Osteoblast (primary cell): Measurements from ENCODE around the gene CXCR3. TPM values are rescaled to one million over a fixed set of nuclear protein-coding genes. Genes with fewer than 3 reads are reported as not detected.
A peak's percentile ranks its signal among the peaks of the same experiment; 100 is the strongest.
"Not testable (repeated sequence)": the region's sequence is repeated elsewhere in the genome, so short reads cannot be mapped to it uniquely, and the experiment has no call there.

Experiments
- DNase-seq: peaks from one replicate; pipeline ENCODE4 v3.0.0; 2011; ENCODE audit warnings: low spot score, mixed read lengths; ENCODE audit not compliant: insufficient read length; ENCODE audit errors: missing footprints
- H2AFZ ChIP-seq: 2 replicates; pipeline ENCODE4 v1.6.0; 2011; ENCODE audit warnings: mild to moderate bottlenecking, low read length
- H3K27ac ChIP-seq: 2 replicates; pipeline ENCODE4 v1.5.1; 2011; ENCODE audit warnings: mild to moderate bottlenecking, low read depth, low read length, moderate library complexity
- H3K27me3 ChIP-seq: 2 replicates; pipeline ENCODE4 v1.6.0; 2012; ENCODE audit warnings: mild to moderate bottlenecking, control low read depth, inconsistent platforms, low read length, moderate library complexity; ENCODE audit not compliant: insufficient read depth
- H3K36me3 ChIP-seq: 2 replicates; pipeline ENCODE4 v1.5.1; 2011; ENCODE audit warnings: mild to moderate bottlenecking, low read length, control low read depth, moderate library complexity; ENCODE audit not compliant: insufficient read depth
- H3K4me1 ChIP-seq: 2 replicates; pipeline ENCODE4 v1.5.1; 2011; ENCODE audit warnings: mild to moderate bottlenecking, low read length, control low read depth, moderate library complexity; ENCODE audit not compliant: insufficient read depth
- H3K4me2 ChIP-seq: 2 replicates; pipeline ENCODE4 v1.6.0; 2011; ENCODE audit warnings: mild to moderate bottlenecking, low read length; ENCODE audit not compliant: insufficient read depth
- H3K4me3 ChIP-seq: fragments of 200-600 bp; sonication (generic); 3 replicates; pipeline ENCODE4 v1.5.1; 2012; ENCODE audit warnings: mild to moderate bottlenecking, low read length, inconsistent platforms; ENCODE audit not compliant: insufficient read depth
- H3K79me2 ChIP-seq: 2 replicates; pipeline ENCODE4 v1.6.0; 2012; ENCODE audit warnings: mild to moderate bottlenecking, low read length, control low read depth, inconsistent platforms; ENCODE audit not compliant: insufficient read depth
- H3K9me3 ChIP-seq: 2 replicates; pipeline ENCODE4 v1.5.1; 2011; ENCODE audit warnings: low read depth, low read length, control low read depth
- H4K20me1 ChIP-seq: 2 replicates; pipeline ENCODE4 v1.6.0; 2012; ENCODE audit warnings: mild to moderate bottlenecking, low read length, control low read depth; ENCODE audit not compliant: insufficient read depth
- CTCF ChIP-seq: IDR thresholded peaks from 2 replicates; pipeline ENCODE4 v1.5.1; 2011; ENCODE audit warnings: mild to moderate bottlenecking, low read depth, low read length, moderate library complexity; ENCODE audit errors: extremely low read depth
- total RNA-seq: library from RNA; depleted of rRNA; stranded (reverse); fragments of >200 nt; gene quantifications from 2 replicates; pipeline ENCODE4 v1.2.3, GENCODE V29; 2012

The CXCR3 gene
- total RNA-seq, 1 donor: not detected

- no peaks in the 10 kb centered on the region for H3K4me1 ChIP-seq
- H3K9me3 ChIP-seq: no peaks in the 10 kb centered on the region
- peaks cover 23% of the 10 kb centered on the region for H3K36me3 ChIP-seq
- H3K27me3 ChIP-seq: peaks cover 5% of the 10 kb centered on the region
- peak; percentile 32 for DNase-seq
- no peaks in the 10 kb centered on the region for H3K79me2 ChIP-seq
- no peak overlapping the region for H3K4me2 ChIP-seq
- no peak overlapping the region for H3K4me3 ChIP-seq
- H2AFZ ChIP-seq: no peak overlapping the region
- peaks cover 7% of the 10 kb centered on the region for H4K20me1 ChIP-seq
- H3K27ac ChIP-seq: no peak overlapping the region
- no peak for TF ChIP-seq CTCF
Observed at GRCh38 chrX:71615954-71616353, 2.4 kb downstream of the CXCR3 start.

GRCh38 chrX:71615056-71615455, 3.3 kb downstream of the CXCR3 start:
- H2AFZ ChIP-seq: no peak overlapping the region
- H3K4me3 ChIP-seq: no peak overlapping the region
- H3K27me3 ChIP-seq: peaks cover 5% of the 10 kb centered on the region
- peaks cover 7% of the 10 kb centered on the region for H4K20me1 ChIP-seq
- DNase-seq: peak; percentile 67
- no peaks in the 10 kb centered on the region for H3K9me3 ChIP-seq
- no peak for TF ChIP-seq CTCF
- no peaks in the 10 kb centered on the region for H3K4me1 ChIP-seq
- no peak overlapping the region for H3K4me2 ChIP-seq
- H3K36me3 ChIP-seq: peaks cover 28% of the 10 kb centered on the region
- H3K79me2 ChIP-seq: no peaks in the 10 kb centered on the region
- no peak overlapping the region for H3K27ac ChIP-seq

- H3K4me2 ChIP-seq: no peak overlapping the region
- no peak overlapping the region for H3K4me3 ChIP-seq
- H3K4me1 ChIP-seq: no peaks in the 10 kb centered on the region
- no peak overlapping the region for H2AFZ ChIP-seq
- no peaks in the 10 kb centered on the region for H3K79me2 ChIP-seq
- H3K9me3 ChIP-seq: peaks cover 2% of the 10 kb centered on the region
- peaks cover 7% of the 10 kb centered on the region for H3K27me3 ChIP-seq
- peaks cover 4% of the 10 kb centered on the region for H4K20me1 ChIP-seq
- peak; percentile 42 for DNase-seq
- no peak overlapping the region for H3K27ac ChIP-seq
- H3K36me3 ChIP-seq: peaks cover 43% of the 10 kb centered on the region
- TF ChIP-seq CTCF: no peak
Observed at GRCh38 chrX:71612256-71612655, 6.1 kb downstream of the CXCR3 start.

GRCh38 chrX:71611736-71612135, 6.6 kb downstream of the CXCR3 start:
- H3K4me3 ChIP-seq, H3K4me1 ChIP-seq, H2AFZ ChIP-seq, H3K9me3 ChIP-seq, H3K79me2 ChIP-seq, H3K27ac ChIP-seq, DNase-seq, H3K27me3 ChIP-seq, H3K4me2 ChIP-seq, H4K20me1 ChIP-seq: not testable (repeated sequence)
- peaks cover 45% of the 10 kb centered on the region for H3K36me3 ChIP-seq
